ENCODE data around the gene SAA4.

DNA sequence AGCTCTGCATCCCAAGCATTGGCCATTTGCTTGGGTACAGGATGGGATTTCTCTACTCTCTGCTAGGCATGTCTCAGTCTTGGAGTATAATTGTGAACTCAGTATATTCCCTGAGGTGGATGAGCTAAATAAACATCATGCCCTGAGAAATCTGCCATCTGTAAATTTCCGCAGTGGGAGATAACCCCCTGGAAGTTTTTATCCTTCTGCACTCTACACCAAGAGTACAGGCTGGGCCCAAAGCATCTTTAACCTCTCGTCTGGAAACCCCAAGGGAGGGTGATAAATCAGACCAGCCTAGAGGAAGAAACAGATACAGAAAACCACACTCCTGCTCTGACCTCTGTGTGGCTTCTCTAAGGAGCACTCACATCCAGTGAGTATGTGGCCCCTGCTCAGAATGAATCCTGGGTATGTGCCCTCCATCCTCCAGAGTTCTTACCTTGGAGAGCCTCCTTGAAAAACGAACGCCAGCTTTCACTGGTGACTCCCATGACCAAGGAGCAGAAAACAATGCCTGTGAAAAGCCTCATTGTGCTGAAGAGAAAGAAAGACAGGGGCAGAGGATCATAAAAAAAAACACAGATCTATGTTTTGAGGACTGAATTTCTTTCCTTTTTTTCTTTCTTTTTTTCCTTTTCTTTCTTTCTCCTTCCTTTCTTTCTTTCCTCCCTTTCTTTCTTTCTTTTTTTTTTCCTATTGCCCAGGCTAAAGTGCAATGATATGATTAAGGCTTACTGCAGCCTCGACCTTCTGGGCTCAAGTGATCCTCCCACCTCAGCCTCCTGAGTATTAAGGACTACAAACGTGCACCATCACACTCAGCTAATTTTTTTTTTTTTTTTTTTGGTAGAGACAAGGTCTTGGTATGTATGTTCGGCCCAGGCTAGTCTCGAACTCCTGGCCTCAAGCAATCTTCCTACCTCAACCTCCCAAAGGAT, 938 bp downstream of the SAA4 start:
- TF ChIP-seq, protein P1, sequence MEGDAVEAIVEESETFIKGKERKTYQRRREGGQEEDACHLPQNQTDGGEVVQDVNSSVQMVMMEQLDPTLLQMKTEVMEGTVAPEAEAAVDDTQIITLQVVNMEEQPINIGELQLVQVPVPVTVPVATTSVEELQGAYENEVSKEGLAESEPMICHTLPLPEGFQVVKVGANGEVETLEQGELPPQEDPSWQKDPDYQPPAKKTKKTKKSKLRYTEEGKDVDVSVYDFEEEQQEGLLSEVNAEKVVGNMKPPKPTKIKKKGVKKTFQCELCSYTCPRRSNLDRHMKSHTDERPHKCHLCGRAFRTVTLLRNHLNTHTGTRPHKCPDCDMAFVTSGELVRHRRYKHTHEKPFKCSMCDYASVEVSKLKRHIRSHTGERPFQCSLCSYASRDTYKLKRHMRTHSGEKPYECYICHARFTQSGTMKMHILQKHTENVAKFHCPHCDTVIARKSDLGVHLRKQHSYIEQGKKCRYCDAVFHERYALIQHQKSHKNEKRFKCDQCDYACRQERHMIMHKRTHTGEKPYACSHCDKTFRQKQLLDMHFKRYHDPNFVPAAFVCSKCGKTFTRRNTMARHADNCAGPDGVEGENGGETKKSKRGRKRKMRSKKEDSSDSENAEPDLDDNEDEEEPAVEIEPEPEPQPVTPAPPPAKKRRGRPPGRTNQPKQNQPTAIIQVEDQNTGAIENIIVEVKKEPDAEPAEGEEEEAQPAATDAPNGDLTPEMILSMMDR (IDR thresholded peaks at IDR 0.05), result no peak
- no peak for TF ChIP-seq POLR2A (IDR thresholded peaks at IDR 0.05)

All from testis (tissue), 2 donors.